CMK (cell line): Measurements from ENCODE around the gene SERPINA4.
"Not testable (repeated sequence)": the region's sequence is repeated elsewhere in the genome, so short reads cannot be mapped to it uniquely, and the experiment has no call there.

Source experiments
- DNase-seq: peaks from one replicate; pipeline ENCODE4 v3.0.0-alpha.2; 2010; ENCODE audit warnings: low read depth

The SERPINA4 gene

GRCh38 chr14:94592457-94592856 lies 31.2 kb downstream of the SERPINA4 start:
- DNase-seq: no peak

GRCh38 chr14:94593376-94593748 lies 32.1 kb downstream of the SERPINA4 start:
- no peak for DNase-seq

- DNase-seq: no peak
Observed at GRCh38 chr14:94593749-94594431, 32.6 kb downstream of the SERPINA4 start.

- DNase-seq: no peak
Observed at GRCh38 chr14:94594441-94594840, 33.2 kb downstream of the SERPINA4 start.

- no peak for DNase-seq
Observed at GRCh38 chr14:94595912-94596311, 34.7 kb downstream of the SERPINA4 start.

GRCh38 chr14:94596361-94596760 lies 35.1 kb downstream of the SERPINA4 start:
- DNase-seq: no peak

- DNase-seq: no peak
Observed at GRCh38 chr14:94597788-94598187, 36.5 kb downstream of the SERPINA4 start.

GRCh38 chr14:94598506-94598815 lies 37.2 kb downstream of the SERPINA4 start:
- DNase-seq: no peak

GRCh38 chr14:94598816-94599655 lies 37.8 kb downstream of the SERPINA4 start:
- no peak for DNase-seq

- DNase-seq: no peak
Observed at GRCh38 chr14:94599656-94600004, 38.4 kb downstream of the SERPINA4 start.

GRCh38 chr14:94600148-94600545 lies 38.9 kb downstream of the SERPINA4 start:
- DNase-seq: no peak

GRCh38 chr14:94601884-94602391 lies 40.7 kb downstream of the SERPINA4 start:
- DNase-seq: no peak

GRCh38 chr14:94602722-94603121 lies 41.5 kb downstream of the SERPINA4 start:
- DNase-seq: no peak

- no peak for DNase-seq
Observed at GRCh38 chr14:94605361-94605760, 44.1 kb downstream of the SERPINA4 start.

- not testable (repeated sequence) for DNase-seq
Observed at GRCh38 chr14:94608966-94609365, 47.7 kb downstream of the SERPINA4 start.

GRCh38 chr14:94611179-94611578 lies 49.9 kb downstream of the SERPINA4 start:
- no peak for DNase-seq

- DNase-seq: no peak
Observed at GRCh38 chr14:94612174-94612573, 50.9 kb downstream of the SERPINA4 start, which contains the start of gene SERPINA3. Gene SERPINA3 (plus strand): TSS chr14:94612391. CDS start chr14:94614442, 2,051 bp downstream.

- DNase-seq: no peak
Observed at GRCh38 chr14:94612580-94613554, 51.6 kb downstream of the SERPINA4 start.

GRCh38 chr14:94613720-94614644 lies 52.7 kb downstream of the SERPINA4 start:
- no peak for DNase-seq

- DNase-seq: no peak
Observed at GRCh38 chr14:94614802-94615201, 53.6 kb downstream of the SERPINA4 start.

- DNase-seq: no peak
Observed at GRCh38 chr14:94615254-94615653, 54.0 kb downstream of the SERPINA4 start.
